CD4-positive, alpha-beta T cell treated with Interferon alpha-2 for 1 hour (primary cell): ENCODE measurements around the gene SCAANT1.

ENCODE experiments used
- DNase-seq, 2 donors: peaks; one replicate each; pipeline ENCODE4 v3.0.0-alpha.2; 2020 to 2022

The SCAANT1 gene

GRCh38 chr3:63896332-63897030, 15.7 kb downstream of the SCAANT1 start:
- DNase-seq = no peak

DNA sequence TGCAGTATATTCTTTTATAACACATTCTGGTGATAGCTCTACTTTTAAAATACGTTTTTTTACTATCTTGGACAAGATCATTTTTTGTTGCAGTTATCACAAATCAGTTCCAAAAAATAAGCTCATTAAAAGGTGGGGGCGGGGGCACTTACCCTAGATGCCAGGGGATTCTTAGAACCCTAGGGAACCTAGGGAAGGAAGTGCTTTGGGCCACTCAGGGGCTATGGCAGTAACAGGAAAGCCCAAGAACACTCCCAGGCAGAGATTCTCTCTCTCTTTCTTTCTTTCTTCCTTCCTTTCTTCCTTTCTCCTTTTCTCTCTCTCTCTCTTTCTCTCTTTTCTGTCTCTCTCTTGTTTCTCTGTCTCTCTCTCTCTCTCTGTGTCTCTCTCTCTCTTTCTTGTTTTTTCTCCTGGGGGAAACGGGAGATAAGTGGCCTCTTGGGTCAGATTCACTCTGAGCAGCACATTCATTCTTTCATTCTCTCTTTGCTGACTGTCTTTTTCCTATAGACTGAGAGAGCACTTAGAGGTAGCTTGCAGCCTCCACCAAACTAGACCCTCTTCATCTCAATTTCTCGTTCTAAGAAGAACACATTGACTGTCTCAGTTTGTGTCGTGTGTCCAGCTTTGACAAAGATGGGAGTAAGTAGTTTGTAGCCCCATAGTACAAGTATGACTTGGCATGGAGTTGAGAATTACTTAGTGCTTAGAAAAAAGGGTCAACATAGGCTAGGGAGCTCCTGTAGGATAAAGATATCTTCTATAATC, 16.6 kb downstream of the SCAANT1 start:
- no peak for DNase-seq

DNA sequence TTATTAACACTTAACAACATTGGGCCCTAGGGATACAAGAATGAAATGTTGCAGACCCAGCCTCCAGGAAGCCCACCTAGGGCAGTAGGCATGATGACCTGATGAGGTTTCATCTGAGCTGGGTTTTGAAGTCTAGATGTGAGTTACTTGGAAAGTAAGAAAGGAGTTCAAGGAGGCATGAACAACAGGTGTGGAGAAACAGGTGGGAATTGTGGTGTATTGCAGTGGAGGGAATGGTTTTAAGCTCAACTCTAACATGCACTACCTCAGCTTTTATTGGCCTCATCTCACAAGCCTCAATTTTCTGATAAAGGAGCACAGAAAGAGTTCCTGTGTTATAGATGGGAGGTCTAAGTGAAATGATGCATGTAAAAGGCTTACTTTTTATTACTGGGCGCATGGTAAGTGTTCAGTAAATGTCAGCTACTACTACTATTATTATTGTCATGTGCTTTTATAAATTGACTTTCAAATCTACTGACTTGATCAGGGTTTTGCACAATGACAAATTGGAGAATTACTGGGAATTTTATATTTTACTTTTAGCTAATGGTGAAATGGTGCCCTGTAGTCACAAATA, 19.3 kb downstream of the SCAANT1 start:
- no peak for DNase-seq

DNA sequence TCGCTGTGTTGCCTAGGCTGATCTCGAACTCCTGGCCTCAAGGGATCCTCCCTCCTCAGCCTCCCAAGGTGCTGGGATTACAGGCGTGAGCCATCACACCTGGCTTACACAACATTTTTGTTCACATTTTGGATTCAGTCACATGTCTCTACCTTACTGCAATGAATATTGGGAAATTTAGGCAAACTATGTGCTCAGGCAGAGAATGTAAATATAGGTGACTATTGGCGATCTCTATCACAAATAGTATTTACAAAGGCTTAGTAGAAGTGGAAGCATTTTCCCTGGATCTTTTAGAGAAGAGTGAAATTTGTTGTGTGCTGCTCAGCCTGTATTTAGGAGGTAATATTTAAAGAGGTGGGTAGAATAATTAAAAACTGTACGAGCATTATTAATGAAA, 20.7 kb downstream of the SCAANT1 start:
- DNase-seq = no peak

DNA sequence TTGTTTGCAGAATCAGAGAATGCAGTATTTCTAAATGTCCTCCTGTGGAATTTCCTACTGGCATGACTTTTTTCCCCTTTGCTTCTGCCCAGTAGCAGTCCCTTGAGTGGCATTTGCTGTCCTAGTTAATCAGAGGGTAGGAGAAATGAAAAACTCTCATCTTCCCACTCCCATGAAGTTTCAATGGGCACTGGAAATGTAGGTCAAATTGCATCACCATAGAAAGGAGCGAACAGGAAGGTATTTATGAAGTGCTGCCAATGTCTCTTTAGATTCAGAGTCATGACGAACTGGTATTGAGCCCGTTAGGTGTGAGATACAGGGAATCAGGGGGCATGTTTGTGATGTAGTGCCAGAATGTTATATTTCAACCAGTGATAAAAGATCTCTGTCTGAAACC, 25.3 kb downstream of the SCAANT1 start:
- no peak for DNase-seq

DNA sequence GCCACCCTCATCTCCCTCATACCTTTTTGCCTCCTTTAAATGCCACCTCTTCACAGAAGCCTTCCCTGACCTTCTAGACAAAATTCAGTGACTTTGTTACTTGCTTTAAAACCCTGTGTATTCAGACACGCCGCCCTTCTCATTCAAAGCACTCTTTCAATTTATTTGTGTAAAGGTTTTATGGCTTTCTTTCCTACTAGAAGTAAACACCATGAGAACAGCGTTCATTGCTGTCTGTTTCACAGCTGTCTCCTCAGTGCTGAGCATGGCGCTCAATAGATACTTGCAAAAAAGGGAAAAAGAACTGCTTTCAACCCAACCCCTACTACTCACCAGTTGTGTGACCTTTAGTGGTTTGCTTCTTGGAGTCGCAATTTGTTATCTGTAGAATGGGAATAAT, 31.5 kb downstream of the SCAANT1 start:
- no peak for DNase-seq

DNA sequence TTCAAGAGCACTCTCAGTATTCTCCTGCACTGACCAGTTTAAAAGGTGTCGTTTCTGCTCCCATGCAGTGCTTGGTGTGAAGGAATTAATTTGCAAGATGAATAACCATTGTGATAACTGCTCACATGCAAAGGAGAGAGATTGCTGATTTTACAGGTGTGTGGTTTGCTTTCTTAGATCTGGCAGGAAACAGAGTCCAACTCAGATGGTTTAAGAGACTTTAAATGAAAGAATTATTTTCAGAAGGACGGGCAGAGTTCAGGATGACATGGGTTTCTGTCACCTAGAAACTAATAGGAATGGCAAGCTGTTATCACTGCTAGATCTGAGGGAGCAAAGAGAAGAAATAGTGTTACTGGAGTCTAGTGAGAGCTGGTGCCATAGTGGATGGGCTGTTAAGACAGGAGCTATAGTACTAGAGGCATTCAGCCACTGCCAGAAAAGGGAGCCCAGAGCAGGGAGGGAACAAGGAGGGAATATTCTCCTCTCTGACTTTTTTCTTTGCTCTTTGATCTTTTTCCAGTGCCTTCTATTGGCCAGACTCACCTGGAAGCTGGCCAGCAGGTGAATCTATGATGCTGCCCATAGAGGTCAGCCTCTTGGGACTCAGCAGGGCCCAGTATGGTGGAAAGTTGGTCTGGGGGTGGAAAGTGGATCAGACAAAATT, 33.7 kb downstream of the SCAANT1 start:
- DNase-seq = no peak

DNA sequence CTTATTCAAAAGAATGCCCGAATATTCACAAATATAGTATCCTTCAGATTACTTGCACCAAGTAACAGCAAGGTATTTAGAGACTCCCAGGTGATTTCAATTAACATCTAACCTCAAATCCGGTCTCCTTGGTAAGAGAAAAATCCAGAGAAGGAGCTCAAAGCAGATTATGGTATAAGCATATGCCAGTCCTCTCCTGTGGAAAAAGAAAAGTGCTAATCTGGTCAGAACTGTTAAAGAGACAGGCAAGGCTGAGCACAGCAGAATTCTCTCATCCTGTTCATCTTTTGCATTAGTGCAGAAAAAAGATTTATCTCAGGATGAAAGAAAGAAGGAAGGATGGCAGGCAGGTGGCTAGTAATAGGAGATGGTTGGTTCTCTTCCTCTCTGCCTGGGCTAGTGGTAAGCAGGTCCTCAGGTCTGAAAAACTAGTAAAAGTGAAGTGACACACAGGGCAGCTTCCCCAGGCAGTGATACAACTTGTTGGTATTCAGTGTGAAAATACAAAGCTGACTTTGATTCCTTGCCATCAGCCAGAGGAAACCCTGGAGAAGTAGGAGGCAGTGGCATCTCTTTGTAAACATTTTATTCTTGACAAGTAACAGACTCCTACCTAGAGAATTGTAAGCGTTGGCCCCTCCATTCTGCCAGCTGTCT, 34.3 kb downstream of the SCAANT1 start:
- no peak for DNase-seq

- no peak for DNase-seq
These were observed 35.9 kb downstream of the SCAANT1 start for GRCh38 chr3:63876260-63876659.

DNA sequence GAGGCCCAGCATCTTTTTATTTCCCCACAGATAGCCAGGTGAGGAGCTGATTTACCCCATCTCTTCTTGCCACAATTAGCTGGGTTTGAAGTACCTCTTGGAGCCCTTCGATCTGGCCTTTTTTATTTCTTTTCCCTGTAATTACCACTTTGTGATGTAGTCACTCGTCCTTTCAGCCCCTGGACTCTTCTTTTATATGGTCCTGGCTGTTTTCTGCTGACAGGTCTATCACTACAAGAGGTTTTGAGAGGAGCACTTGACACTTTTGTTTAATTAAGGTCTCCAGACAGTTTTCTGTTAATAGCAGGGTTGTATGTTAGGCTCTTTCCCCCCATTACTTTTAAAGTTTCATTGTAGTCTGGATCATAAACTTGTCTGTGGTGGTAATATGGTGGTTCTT, 36.7 kb downstream of the SCAANT1 start:
- DNase-seq = no peak

- no peak for DNase-seq
These were observed 37.4 kb downstream of the SCAANT1 start for GRCh38 chr3:63874769-63875168.

- no peak for DNase-seq
These were observed 39.9 kb downstream of the SCAANT1 start for GRCh38 chr3:63872135-63872924.

GRCh38 chr3:63870615-63871005, 41.6 kb downstream of the SCAANT1 start:
- no peak for DNase-seq

DNA sequence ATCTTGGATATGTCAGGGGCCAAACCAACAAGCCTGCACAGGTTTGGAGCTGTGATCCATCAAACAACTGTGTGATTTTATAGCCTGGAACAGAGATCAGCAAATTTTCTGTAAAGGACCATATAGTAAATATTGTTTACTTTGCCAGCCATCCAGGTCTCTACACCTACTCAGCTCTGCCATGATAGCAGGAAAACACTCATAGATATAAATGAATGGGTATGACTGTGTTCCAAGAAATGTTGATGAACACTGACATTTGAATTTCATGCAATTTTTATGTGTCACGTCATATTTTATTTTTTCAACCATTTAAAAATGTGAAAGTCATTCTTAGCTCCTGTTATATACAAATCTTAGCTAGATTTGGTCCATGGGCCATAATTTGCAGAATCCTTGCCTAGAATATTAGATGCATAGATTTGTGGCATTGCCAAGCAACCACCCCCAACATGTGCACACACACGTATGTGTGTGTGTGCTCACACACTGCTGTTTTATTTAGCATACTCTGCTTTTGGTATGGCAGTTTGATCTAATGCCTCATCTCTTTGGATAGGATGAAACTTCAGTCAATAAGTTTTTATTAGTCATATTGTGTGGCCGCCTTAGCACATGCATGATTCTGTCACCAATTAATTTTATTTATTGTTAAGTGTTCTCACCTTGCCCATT, 42.1 kb downstream of the SCAANT1 start:
- no peak for DNase-seq

DNA sequence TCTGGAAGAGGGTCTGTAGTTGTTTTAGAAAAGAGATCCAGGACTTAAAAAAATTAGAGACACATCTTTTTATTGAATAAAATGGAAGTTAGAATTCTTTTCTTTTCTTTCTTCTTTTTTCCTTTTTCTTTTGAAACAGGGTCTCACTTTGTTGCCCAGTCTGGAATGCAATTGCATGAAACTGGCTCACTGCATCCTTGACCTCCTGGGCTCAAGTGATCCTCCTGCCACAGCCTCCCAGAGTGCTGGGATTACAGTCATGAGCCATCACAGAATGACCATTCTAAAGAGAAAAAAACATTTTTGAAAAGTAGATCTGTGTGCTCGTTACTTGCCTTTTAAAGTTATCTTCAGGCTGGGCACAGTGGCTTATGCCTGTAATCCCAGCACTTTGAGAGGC, 45.0 kb downstream of the SCAANT1 start:
- no peak for DNase-seq

DNA sequence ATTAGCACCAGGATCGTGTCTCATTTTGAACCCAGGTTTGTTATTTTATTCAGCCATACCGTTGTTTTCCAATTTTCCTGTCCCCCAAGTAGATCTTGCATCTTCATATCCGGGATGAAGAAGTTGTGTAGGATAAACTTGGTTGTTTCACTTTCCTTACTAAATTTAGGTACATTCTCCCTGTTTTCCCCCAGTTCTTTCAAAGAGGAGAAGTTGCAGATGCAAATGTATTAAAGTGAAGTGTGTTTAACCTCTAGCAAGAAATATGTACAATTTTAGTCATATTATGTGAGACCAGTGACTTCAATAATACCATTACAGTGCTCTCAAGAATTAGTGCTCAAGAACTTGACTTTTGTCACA, 47.2 kb downstream of the SCAANT1 start:
- DNase-seq = no peak

- peak; percentile 29 to 57 for DNase-seq
These were observed 47.9 kb downstream of the SCAANT1 start for GRCh38 chr3:63864008-63864964.

GRCh38 chr3:63863150-63864007, 48.8 kb downstream of the SCAANT1 start, which contains the start of the genes ATXN7 and THOC7:
TSS of gene ATXN7 (plus strand) at chr3:63863867. CDS start at chr3:63912599, 48,732 bp downstream.
TSS of gene THOC7 (minus strand) at chr3:63863805. CDS start at chr3:63863790, 15 bp downstream.
- DNase-seq = peak; percentile 70 to 78

DNA sequence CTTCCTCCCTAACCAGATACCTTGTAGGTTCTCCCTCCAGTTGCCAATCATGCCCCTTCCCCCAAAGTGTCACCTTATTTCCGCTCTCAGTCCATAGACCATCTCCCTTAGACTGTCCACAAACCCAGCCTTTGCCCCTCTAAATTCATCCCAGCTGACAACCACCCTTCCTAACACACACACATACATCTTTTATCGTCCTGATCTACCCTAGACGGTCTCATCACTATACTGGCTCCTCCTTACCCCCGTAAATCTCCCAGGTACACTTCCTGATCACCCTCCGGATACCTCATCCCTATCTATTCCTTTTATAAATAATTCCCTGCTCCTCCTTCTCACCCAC, 49.4 kb downstream of the SCAANT1 start:
- DNase-seq = no peak
